Thyroid gland (tissue), 4 donors: ENCODE measurements around the gene PTGER3.

ENCODE experiments used
- CTCF ChIP-seq, 6 experiments: fragments of 200-600 bp in 3 of 6; fragments of 450-650 bp in 3 of 6; sonication (generic) in 3 of 6; IDR thresholded peaks; one replicate each; pipeline ENCODE4 v1.5.1; 2016 to 2019; ENCODE audit warnings: antibody characterized with exemption in 6 of 6, mild to moderate bottlenecking in 2 of 6, inconsistent platforms in 1 of 6, moderate library complexity in 1 of 6
- POLR2A ChIP-seq, 2 donors: fragments of 450-650 bp; IDR thresholded peaks; one replicate each; pipeline ENCODE4 v1.6.1; 2017; ENCODE audit warnings: antibody characterized with exemption in 2 of 2, mild to moderate bottlenecking in 2 of 2, moderate library complexity in 1 of 2

- no peak for TF ChIP-seq CTCF (IDR thresholded peaks at IDR 0.05)
- no peak for TF ChIP-seq POLR2A (IDR thresholded peaks at IDR 0.05)
These were observed 69.0 kb downstream of the PTGER3 start for GRCh38 chr1:70978623-70979022.
